Transverse colon (tissue), 4 donors: ENCODE measurements around the gene SLC30A3. TPM values are rescaled to one million over a fixed set of nuclear protein-coding genes. Genes with fewer than 3 reads are reported as not detected.
"Not testable (repeated sequence)": the region's sequence is repeated elsewhere in the genome, so short reads cannot be mapped to it uniquely, and the experiment has no call there.

Experiments
- DNase-seq: peaks from one replicate; pipeline ENCODE4 v3.0.0-alpha.2; 2019
- H3K27ac ChIP-seq, 4 donors: fragments of 200-600 bp; sonication (generic); 2 replicates each; pipeline ENCODE4 v1.5.1; 2016 to 2018; ENCODE audit warnings: inconsistent platforms in 4 of 4
- H3K27me3 ChIP-seq: fragments of 200-600 bp; sonication (generic); 2 replicates; pipeline ENCODE4 v1.5.1; 2017; ENCODE audit warnings: inconsistent platforms
- H3K36me3 ChIP-seq, 4 donors: fragments of 200-600 bp; sonication (generic); 2 replicates each; pipeline ENCODE4 v1.5.1; 2017 to 2019; ENCODE audit warnings: inconsistent platforms in 4 of 4
- H3K4me1 ChIP-seq, 4 donors: fragments of 200-600 bp; sonication (generic); 2 replicates each; pipeline ENCODE4 v1.5.1; 2017 to 2020; ENCODE audit warnings: inconsistent platforms in 4 of 4
- H3K4me3 ChIP-seq, 4 donors: fragments of 200-600 bp; sonication (generic); 1 replicate in 1 of 4; 2 replicates in 3 of 4; pipeline versions ENCODE4 v1.5.1 to v1.6.1; 2017 to 2019; ENCODE audit warnings: inconsistent platforms in 4 of 4
- H3K9me3 ChIP-seq, 2 donors: fragments of 200-600 bp; sonication (generic); 2 replicates each; pipeline ENCODE4 v1.5.1; 2017 to 2019; ENCODE audit warnings: inconsistent platforms in 2 of 2
- CTCF ChIP-seq, 5 experiments: fragments of 200-600 bp in 3 of 5; fragments of 450-650 bp in 2 of 5; sonication (generic) in 3 of 5; IDR thresholded peaks; 1 replicate in 2 of 5; 2 replicates in 3 of 5; pipeline ENCODE4 v1.5.1; 2016 to 2017; ENCODE audit warnings: antibody characterized with exemption in 5 of 5, inconsistent platforms in 3 of 5, mild to moderate bottlenecking in 2 of 5, moderate library complexity in 1 of 5
- EP300 ChIP-seq: sonication (generic); formaldehyde crosslinking; IDR thresholded peaks from one replicate; pipeline ENCODE4 v1.6.1; 2017; ENCODE audit warnings: antibody characterized with exemption, low read depth
- POLR2A ChIP-seq: fragments of 450-650 bp; IDR thresholded peaks from one replicate; pipeline ENCODE4 v1.6.1; 2016; ENCODE audit warnings: antibody characterized with exemption, mild to moderate bottlenecking, moderate library complexity
- POLR2AphosphoS5 ChIP-seq, 3 donors: sonication (generic); formaldehyde crosslinking; IDR thresholded peaks; one replicate each; pipeline ENCODE4 v1.6.1; 2016; ENCODE audit warnings: antibody characterized with exemption in 3 of 3
- WGBS, 2 donors: methylation state at CpG; one replicate each; pipeline ENCODE4 v1.1.5; 2018; ENCODE audit warnings: low coverage in 1 of 2; 5-methylcytosine and 5-hydroxymethylcytosine counted together
- in situ Hi-C, 4 donors: fragments of 200-750 bp; cut with MboI; loops; one replicate each; pipeline versions ENCODE4 v1.15.0 to v1.15.1; 2017; ENCODE audit warnings: low sequenced_read_pairs in 3 of 4, low pct_ligation_motif_present in 1 of 4, low pct_unique_long_range_greater_than_20kb in 1 of 4
- intact Hi-C: fragments of 100-400 bp; cut with DNase I; formaldehyde crosslinking; loops from one replicate; pipeline ENCODE4 v1.15.1; 2023; ENCODE audit warnings: low total_unique reads
- total RNA-seq, 4 donors: library from RNA; depleted of rRNA; stranded (reverse); fragments of >200 nt; gene quantifications; one replicate each; pipeline ENCODE4 v1.1.0, GENCODE V29; 2016

SLC30A3 gene
- total RNA-seq, 4 donors from 2014 or later = 0.60 TPM; not detected in 3

- WGBS, 2 donors = 72 to 76% methylated on average over 7 to 11 of the region's 11 CpGs
Observed at GRCh38 chr2:27271631-27272340, 8.9 kb upstream of the SLC30A3 start.

GRCh38 chr2:27270670-27271069 lies 7.8 kb upstream of the SLC30A3 start:
- WGBS, 2 donors = 75% methylated on average over 2 of the region's 2 CpGs; no CpG with 5 or more reads in 1 of the 2 donors
- in situ Hi-C loops = loop anchor here in 1 of 4 donors (10.0 kb wide), 1 partner anchor 306 kb away; no protein-coding TSS in a partner anchor
- Histone ChIP-seq H3K36me3 (no peaks in the 10 kb centered on the region), H3K4me3 (no peak overlapping the region), H3K27me3 (peaks cover 76% of the 10 kb centered on the region), H3K9me3 (no peaks in the 10 kb centered on the region), H3K4me1 (no peaks in the 10 kb centered on the region), H3K27ac (no peak overlapping the region)
- intact Hi-C loops = no loop called here
- no peak for TF ChIP-seq POLR2A
- TF ChIP-seq EP300 = no peak
- no peak for TF ChIP-seq POLR2AphosphoS5 (IDR thresholded peaks at IDR 0.05)
- no peak for TF ChIP-seq CTCF (IDR thresholded peaks at IDR 0.05)
- no peak for DNase-seq

More at GRCh38 chr2:27271631-27272340, 8.9 kb upstream of the SLC30A3 start:
- Histone ChIP-seq H3K9me3 (no peaks in the 10 kb centered on the region), H3K27ac (no peak overlapping the region), H3K27me3 (peaks cover 71% of the 10 kb centered on the region), H3K36me3 (no peaks in the 10 kb centered on the region), H3K4me3 (no peak overlapping the region), H3K4me1 (no peaks in the 10 kb centered on the region)
- TF ChIP-seq EP300 (no peak), POLR2A (no peak), CTCF (IDR thresholded peaks at IDR 0.05) (no peak), POLR2AphosphoS5 (IDR thresholded peaks at IDR 0.05) (no peak)
- intact Hi-C loops = no loop called here
- in situ Hi-C loops = loop anchor here in 1 of 4 donors (10.0 kb wide), 1 partner anchor 307 kb away; no protein-coding TSS in a partner anchor
- no peak for DNase-seq

- Histone ChIP-seq H3K27ac (no peak overlapping the region), H3K4me3 (no peak overlapping the region), H3K4me1 (peaks cover 0 to 2% (median 1%) of the 10 kb centered on the region in 4 donors), H3K27me3 (peaks cover 77% of the 10 kb centered on the region), H3K36me3 (no peaks in the 10 kb centered on the region), H3K9me3 (no peaks in the 10 kb centered on the region)
- TF ChIP-seq POLR2AphosphoS5 (IDR thresholded peaks at IDR 0.05) (no peak), CTCF (IDR thresholded peaks at IDR 0.05) (no peak), POLR2A (no peak), EP300 (no peak)
- WGBS, 2 donors = 75 to 77% methylated on average over 3 of the region's 3 CpGs
- intact Hi-C loops = no loop called here
- DNase-seq = no peak
- in situ Hi-C loops = loop anchor here in 1 of 4 donors (10.0 kb wide), 1 partner anchor 305 kb away; no protein-coding TSS in a partner anchor
Observed at GRCh38 chr2:27270131-27270530, 7.3 kb upstream of the SLC30A3 start.

GRCh38 chr2:27268296-27268695 lies 5.4 kb upstream of the SLC30A3 start:
- H3K9me3 ChIP-seq, H3K36me3 ChIP-seq, intact Hi-C loops, H3K4me3 ChIP-seq, DNase-seq, in situ Hi-C loops, H3K27ac ChIP-seq: not testable (repeated sequence)
- peaks cover 92% of the 10 kb centered on the region for H3K27me3 ChIP-seq
- 92% methylated on average over 13 of the region's 13 CpGs; no CpG with 5 or more reads in 1 of the 2 donors for WGBS, 2 donors
- peaks cover 8 to 20% (median 20%) of the 10 kb centered on the region in 4 donors for H3K4me1 ChIP-seq

GRCh38 chr2:27265536-27265870 lies 2.7 kb upstream of the SLC30A3 start:
- H3K27ac ChIP-seq = no peak overlapping the region
- H3K36me3 ChIP-seq = no peaks in the 10 kb centered on the region
- no peaks in the 10 kb centered on the region for H3K9me3 ChIP-seq
- no peak for TF ChIP-seq POLR2AphosphoS5 (IDR thresholded peaks at IDR 0.05)
- no peak for TF ChIP-seq CTCF (IDR thresholded peaks at IDR 0.05)
- TF ChIP-seq POLR2A = no peak
- TF ChIP-seq EP300 = no peak
- H3K4me3 ChIP-seq = no peak overlapping the region
- intact Hi-C loops = no loop called here
- peaks cover 14 to 36% (median 35%) of the 10 kb centered on the region in 4 donors for H3K4me1 ChIP-seq
- peaks cover 100% of the 10 kb centered on the region for H3K27me3 ChIP-seq
- in situ Hi-C loops = no loop called here
- DNase-seq = no peak
